A549 (cell line): Measurements from ENCODE around the gene SEMA3E.

Experiments used
- CEBPB ChIP-seq, 2 experiments: fragments of >200 bp in 1 of 2; sonication (Bioruptor Twin) in 1 of 2; formaldehyde crosslinking in 1 of 2; IDR thresholded peaks; 2 replicates each; pipeline ENCODE4 v1.6.1; 2012 to 2016
- CTCF ChIP-seq: fragments of >200 bp; sonication (Bioruptor Twin); formaldehyde crosslinking; IDR thresholded peaks from 3 replicates; pipeline ENCODE4 v1.5.1; 2016
- RCOR1 ChIP-seq: fragments of 150-350 bp; IDR thresholded peaks from 2 replicates; pipeline ENCODE4 v1.6.1; 2014; ENCODE audit warnings: antibody characterized with exemption, low read length, low read depth
- RNF2 ChIP-seq: fragments of 200-600 bp; sonication (generic); IDR thresholded peaks from 2 replicates; pipeline ENCODE4 v1.6.1; 2016; ENCODE audit warnings: low read depth, mild to moderate bottlenecking, antibody characterized with exemption, moderate library complexity, borderline replicate concordance
- SMC3 ChIP-seq: fragments of >200 bp; sonication (Bioruptor Twin); formaldehyde crosslinking; IDR thresholded peaks from 3 replicates; pipeline ENCODE4 v1.6.1; 2018; ENCODE audit warnings: inconsistent platforms

GRCh38 chr7:83629117-83629880 lies 19.6 kb downstream of the SEMA3E start:
- TF ChIP-seq CEBPB (IDR thresholded peaks at IDR 0.05) (no peak), CTCF (no peak), SMC3 (no peak), RNF2 (no peak), RCOR1 (no peak)
